GM12864 (cell line): ENCODE data around the gene GTF2B.
"Not testable (repeated sequence)": the region's sequence is repeated elsewhere in the genome, so short reads cannot be mapped to it uniquely, and the experiment has no call there.

ENCODE experiments used
- DNase-seq: peaks from one replicate; pipeline ENCODE4 v3.0.0-alpha.2; 2011; ENCODE audit warnings: low read depth
- H3K4me3 ChIP-seq: 2 replicates; pipeline ENCODE4 v1.5.1; 2011; ENCODE audit warnings: mild to moderate bottlenecking, low read depth, low read length, control low read depth
- CTCF ChIP-seq: IDR thresholded peaks from 2 replicates; pipeline ENCODE4 v1.5.1; 2011; ENCODE audit warnings: low read depth, mild to moderate bottlenecking, moderate library complexity, low read length, control low read depth, inconsistent platforms; ENCODE audit errors: missing control alignments

GTF2B gene

DNA sequence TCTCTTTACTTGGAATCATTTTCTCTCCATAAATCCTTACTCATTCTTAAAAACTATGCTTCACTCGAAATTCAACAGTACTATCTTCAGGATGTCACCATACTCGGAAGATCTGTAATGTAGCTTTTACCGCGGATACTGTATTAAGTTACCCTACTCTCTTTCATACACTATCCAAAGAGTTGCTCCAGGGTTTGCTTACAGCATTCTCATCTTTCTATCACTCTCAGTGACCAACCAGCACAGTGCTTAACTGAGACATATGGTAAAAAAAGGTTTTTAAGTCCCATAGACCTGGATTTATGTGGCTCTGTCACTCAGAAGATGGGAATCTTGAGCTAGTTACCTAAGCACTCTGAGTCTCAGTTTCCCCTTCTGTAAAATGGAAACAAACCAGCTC is 15.8 kb downstream of the GTF2B start:
- no peak for TF ChIP-seq CTCF
- no peak overlapping the region for H3K4me3 ChIP-seq
- DNase-seq = no peak

GRCh38 chr1:88873737-88874349 is 17.5 kb downstream of the GTF2B start:
- H3K4me3 ChIP-seq = no peak overlapping the region
- no peak for DNase-seq
- no peak for TF ChIP-seq CTCF

DNA sequence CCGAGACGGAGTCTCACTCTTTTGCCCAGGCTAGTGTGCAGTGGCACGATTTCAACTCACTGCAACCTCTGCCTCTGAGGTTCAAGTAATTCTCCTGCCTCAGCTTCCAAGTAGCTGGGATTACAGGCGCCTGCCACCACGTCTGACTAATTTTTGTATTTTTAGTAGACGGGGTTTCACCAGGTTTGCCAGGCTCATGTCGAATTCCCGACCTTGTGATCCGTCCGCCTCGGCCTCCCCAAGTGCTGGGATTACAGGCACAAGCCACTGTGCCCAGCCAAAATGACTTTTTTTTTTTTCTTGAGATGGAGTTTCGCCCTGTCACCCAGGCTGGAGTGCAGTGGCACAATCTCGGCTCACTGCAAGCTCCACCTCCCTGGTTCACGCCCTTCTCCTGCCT is 21.7 kb downstream of the GTF2B start:
- H3K4me3 ChIP-seq, DNase-seq: not testable (repeated sequence)

GRCh38 chr1:88867743-88868521 is 23.4 kb downstream of the GTF2B start:
- no peak for DNase-seq
- no peak for TF ChIP-seq CTCF
- H3K4me3 ChIP-seq = no peak overlapping the region

GRCh38 chr1:88851303-88852063 is 39.9 kb downstream of the GTF2B start:
- H3K4me3 ChIP-seq = no peak overlapping the region
- DNase-seq = no peak
- no peak for TF ChIP-seq CTCF

DNA sequence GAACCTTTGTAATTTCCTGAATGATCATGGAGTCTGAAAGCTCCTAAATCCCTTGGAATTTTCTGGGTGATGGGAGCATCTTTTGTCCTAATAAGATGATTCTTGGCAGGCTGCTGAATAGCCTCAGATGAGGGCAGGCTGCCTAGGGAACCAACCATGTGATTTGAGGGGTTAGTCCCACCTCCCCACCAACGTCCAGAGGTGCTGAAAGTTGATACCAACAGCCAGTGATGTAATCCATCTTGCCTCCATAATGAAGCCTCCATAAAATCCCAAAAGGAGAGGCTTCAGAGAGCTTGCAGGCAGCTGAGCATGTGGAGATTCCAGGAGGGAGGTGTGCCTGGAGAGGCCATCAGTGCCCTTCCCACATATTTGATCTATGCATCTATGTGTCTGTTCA is 43.7 kb downstream of the GTF2B start:
- TF ChIP-seq CTCF = no peak
- no peak overlapping the region for H3K4me3 ChIP-seq
- DNase-seq = no peak

DNA sequence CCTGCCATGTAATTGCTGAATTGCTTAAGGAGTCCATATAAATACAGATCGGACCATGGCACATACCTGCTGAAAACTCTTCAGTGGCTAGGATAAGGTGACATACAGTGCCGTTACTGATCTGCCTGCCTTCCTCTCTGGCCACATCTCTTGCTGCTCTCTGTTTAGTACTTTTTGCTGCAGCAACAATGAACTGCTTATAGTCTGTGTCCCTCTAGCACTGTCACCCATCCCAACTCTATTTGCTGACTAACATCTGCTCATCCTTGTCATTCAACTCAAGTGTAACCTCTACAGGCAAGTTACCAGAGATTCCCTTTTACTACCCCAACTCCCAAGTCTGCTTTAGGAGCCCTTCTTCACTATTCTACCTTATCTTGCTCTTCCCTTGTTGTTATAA is 65.6 kb downstream of the GTF2B start:
- no peak for DNase-seq
- H3K4me3 ChIP-seq = no peak overlapping the region
- no peak for TF ChIP-seq CTCF

DNA sequence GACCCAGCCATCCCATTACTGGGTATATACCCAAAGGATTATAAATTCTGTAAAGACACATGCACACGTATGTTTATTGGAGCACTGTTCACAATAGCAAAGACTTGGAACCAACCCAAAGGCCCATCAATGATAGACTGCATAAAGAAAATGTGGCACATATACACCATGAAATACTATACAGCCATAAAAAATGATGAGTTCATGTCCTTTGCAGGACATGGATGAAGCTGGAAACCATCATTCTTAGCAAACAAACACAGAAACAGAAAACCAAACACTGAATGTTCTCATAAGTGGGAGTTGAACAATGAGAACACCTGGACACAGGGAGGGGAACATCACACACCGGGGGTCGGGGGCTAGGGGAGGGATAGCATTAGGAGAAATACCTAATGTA is 71.7 kb downstream of the GTF2B start:
- not testable (repeated sequence) for DNase-seq, H3K4me3 ChIP-seq
